Esophagus squamous epithelium (tissue), 5 donors: Measurements from ENCODE around the gene AFF3. TPM values are rescaled to one million over a fixed set of nuclear protein-coding genes. Genes with fewer than 3 reads are reported as not detected.

Experiments
- DNase-seq: peaks from one replicate; lab custom pipeline; 2025; lab: John Stamatoyannopoulos, UW
- H3K27ac ChIP-seq, 4 donors: fragments of 200-600 bp; sonication (generic); one replicate each; pipeline ENCODE4 v1.5.1; 2016 to 2019; ENCODE audit warnings: mild to moderate bottlenecking in 1 of 4
- H3K27me3 ChIP-seq, 4 donors: fragments of 200-600 bp; sonication (generic); 1 replicate in 3 of 4; 2 replicates in 1 of 4; pipeline versions ENCODE4 v1.5.1 to v1.6.0; 2017 to 2021; ENCODE audit warnings: antibody characterized with exemption in 1 of 4
- H3K36me3 ChIP-seq, 3 donors: fragments of 200-600 bp; sonication (generic); one replicate each; pipeline ENCODE4 v1.5.1; 2016 to 2019
- H3K4me1 ChIP-seq, 3 donors: fragments of 200-600 bp; sonication (generic); one replicate each; pipeline ENCODE4 v1.5.1; 2017 to 2019
- H3K4me3 ChIP-seq, 4 donors: fragments of 200-600 bp; sonication (generic); 1 replicate in 3 of 4; 2 replicates in 1 of 4; pipeline ENCODE4 v1.5.1; 2016 to 2019; ENCODE audit warnings: mild to moderate bottlenecking in 2 of 4, moderate library complexity in 1 of 4
- H3K9me3 ChIP-seq, 3 donors: fragments of 200-600 bp; sonication (generic); one replicate each; pipeline ENCODE4 v1.5.1; 2016 to 2019
- POLR2A ChIP-seq, 4 donors: fragments of 450-650 bp; IDR thresholded peaks; one replicate each; pipeline ENCODE4 v1.6.1; 2017; ENCODE audit warnings: antibody characterized with exemption in 4 of 4, mild to moderate bottlenecking in 4 of 4, moderate library complexity in 3 of 4
- WGBS, 2 donors: methylation state at CpG; one replicate each; pipeline ENCODE4 v1.1.5; 2018; 5-methylcytosine and 5-hydroxymethylcytosine counted together
- intact Hi-C: fragments of 100-400 bp; cut with DNase I; formaldehyde crosslinking; loops from one replicate; pipeline ENCODE4 v1.15.0; 2022
- total RNA-seq, 4 donors: library from RNA; depleted of rRNA; stranded (reverse); fragments of >200 nt; gene quantifications; one replicate each; pipeline ENCODE4 v1.1.0, GENCODE V29; 2016
- TF ChIP-seq, protein P1 (sequence below), 6 experiments: fragments of 450-650 bp in 4 of 6; fragments of 200-600 bp in 2 of 6; sonication (generic) in 2 of 6; IDR thresholded peaks; one replicate each; pipeline ENCODE4 v1.5.1; 2016 to 2019; ENCODE audit warnings: antibody characterized with exemption in 6 of 6, mild to moderate bottlenecking in 4 of 6, moderate library complexity in 4 of 6
- donor health status: DM: yes; HTN: yes; CAD: no.

AFF3 gene
- total RNA-seq, 4 donors from 2014 or later = 1.2 to 9.7 (median 3.8) TPM

DNA sequence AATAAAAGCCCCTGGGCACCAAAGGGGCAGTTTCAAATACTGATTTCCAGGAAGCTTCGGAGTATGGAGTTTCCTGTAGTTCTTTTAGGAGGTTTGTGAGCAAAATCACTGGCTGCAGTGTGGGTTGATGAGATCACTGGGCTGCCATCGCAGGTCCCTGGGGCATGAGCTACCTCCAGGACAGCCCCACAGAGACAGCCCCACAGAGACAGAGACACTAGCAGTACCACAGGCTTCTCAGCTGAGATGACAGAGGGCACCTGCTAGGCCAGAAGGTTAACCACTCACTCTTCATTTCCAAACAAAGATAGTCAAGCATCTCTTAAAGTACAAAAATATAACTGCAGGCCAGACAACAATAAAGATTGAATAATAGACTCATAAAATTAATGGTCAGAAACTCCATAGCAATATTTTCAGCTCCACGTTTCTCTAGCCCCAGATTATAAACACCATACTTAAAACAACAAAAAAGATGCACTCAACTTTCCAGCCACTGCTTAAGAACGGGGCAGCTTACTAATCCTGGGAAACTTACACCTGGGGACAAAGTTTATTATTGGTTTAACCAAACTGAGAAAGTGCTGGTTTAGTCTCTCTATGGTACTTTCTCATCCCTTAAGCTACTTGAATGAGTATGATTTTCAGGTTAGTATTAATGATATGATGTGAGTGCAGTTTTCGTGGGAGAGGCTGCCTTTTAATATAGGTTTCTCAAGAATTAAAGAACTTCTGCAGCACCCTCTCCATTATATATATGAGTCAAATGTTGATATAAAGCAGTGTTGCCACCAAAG, 11.6 kb downstream of the AFF3 start:
- TF ChIP-seq, protein P1, sequence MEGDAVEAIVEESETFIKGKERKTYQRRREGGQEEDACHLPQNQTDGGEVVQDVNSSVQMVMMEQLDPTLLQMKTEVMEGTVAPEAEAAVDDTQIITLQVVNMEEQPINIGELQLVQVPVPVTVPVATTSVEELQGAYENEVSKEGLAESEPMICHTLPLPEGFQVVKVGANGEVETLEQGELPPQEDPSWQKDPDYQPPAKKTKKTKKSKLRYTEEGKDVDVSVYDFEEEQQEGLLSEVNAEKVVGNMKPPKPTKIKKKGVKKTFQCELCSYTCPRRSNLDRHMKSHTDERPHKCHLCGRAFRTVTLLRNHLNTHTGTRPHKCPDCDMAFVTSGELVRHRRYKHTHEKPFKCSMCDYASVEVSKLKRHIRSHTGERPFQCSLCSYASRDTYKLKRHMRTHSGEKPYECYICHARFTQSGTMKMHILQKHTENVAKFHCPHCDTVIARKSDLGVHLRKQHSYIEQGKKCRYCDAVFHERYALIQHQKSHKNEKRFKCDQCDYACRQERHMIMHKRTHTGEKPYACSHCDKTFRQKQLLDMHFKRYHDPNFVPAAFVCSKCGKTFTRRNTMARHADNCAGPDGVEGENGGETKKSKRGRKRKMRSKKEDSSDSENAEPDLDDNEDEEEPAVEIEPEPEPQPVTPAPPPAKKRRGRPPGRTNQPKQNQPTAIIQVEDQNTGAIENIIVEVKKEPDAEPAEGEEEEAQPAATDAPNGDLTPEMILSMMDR (IDR thresholded peaks at IDR 0.05) = no peak
- TF ChIP-seq POLR2A (IDR thresholded peaks at IDR 0.05) = no peak
- Histone ChIP-seq H3K9me3 (no peaks in the 10 kb centered on the region), H3K4me3 (no peak overlapping the region), H3K27me3 (no peaks in the 10 kb centered on the region), H3K4me1 (no peaks in the 10 kb centered on the region), H3K36me3 (no peaks in the 10 kb centered on the region), H3K27ac (no peak overlapping the region)
- whole genome bisulfite sequencing, 2 donors = 64 to 71% methylated on average over 4 to 5 of the region's 5 CpGs
- no peak for DNase-seq
- intact Hi-C loops = no loop called here

DNA sequence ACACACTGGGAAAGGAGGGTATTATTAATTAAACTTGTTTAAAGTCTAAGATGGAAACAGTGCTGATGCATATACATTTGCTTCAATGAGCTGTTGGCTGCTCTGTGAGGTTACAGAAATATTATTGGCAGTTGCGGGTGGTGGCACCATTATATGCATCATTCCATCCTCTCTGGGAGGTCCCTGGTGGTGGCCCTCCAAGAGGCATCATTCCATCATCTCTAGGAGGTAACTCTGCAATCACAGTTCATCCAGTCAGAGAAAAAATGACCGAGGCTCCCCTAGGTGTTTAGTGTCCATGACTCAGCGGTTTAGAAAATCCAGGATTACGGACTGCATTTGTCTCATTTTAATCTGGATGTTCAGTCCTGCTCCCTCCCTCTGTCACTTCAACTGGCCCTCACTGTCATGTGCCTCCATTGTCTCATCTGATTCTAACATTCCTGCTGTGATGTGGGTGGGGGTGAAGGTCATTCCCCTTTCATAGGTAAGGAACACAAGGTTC, 15.4 kb downstream of the AFF3 start:
- H3K9me3 ChIP-seq = no peaks in the 10 kb centered on the region
- no peak overlapping the region for H3K27ac ChIP-seq
- intact Hi-C loops = no loop called here
- DNase-seq = no peak
- TF ChIP-seq, protein P1 (IDR thresholded peaks at IDR 0.05) = no peak
- no peak for TF ChIP-seq POLR2A (IDR thresholded peaks at IDR 0.05)
- no peaks in the 10 kb centered on the region for H3K4me1 ChIP-seq
- 88 to 90% methylated on average over 3 to 4 of the region's 4 CpGs for WGBS, 2 donors
- no peak overlapping the region for H3K4me3 ChIP-seq
- no peaks in the 10 kb centered on the region for H3K27me3 ChIP-seq
- no peaks in the 10 kb centered on the region for H3K36me3 ChIP-seq

DNA sequence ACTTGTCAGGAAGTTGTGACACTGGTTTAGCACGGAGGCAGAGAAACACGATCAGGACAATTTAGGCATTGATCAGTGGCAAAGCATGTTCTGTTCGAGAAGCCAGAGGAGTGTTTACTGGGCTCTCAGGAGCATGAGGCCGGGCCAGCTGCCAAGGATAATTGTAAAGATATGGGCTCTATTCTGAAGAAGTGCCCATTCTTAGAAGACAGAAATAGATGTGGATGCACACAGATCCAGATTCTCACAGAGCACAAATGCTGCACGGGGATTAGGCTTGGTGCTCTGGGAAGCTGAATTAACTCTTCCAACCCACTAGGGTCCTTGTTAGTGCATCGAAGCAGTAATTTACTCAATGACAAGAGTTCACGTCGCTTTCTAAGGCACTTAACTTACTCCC, 16.2 kb downstream of the AFF3 start:
- no peak overlapping the region for H3K27ac ChIP-seq
- H3K36me3 ChIP-seq = no peaks in the 10 kb centered on the region
- intact Hi-C loops = no loop called here
- H3K27me3 ChIP-seq = no peaks in the 10 kb centered on the region
- no peaks in the 10 kb centered on the region for H3K4me1 ChIP-seq
- 52 to 75% methylated on average over 8 of the region's 8 CpGs for WGBS, 2 donors
- no peaks in the 10 kb centered on the region for H3K9me3 ChIP-seq
- no peak for TF ChIP-seq POLR2A (IDR thresholded peaks at IDR 0.05)
- TF ChIP-seq, protein P1 (IDR thresholded peaks at IDR 0.05) = no peak
- DNase-seq = no peak
- no peak overlapping the region for H3K4me3 ChIP-seq

DNA sequence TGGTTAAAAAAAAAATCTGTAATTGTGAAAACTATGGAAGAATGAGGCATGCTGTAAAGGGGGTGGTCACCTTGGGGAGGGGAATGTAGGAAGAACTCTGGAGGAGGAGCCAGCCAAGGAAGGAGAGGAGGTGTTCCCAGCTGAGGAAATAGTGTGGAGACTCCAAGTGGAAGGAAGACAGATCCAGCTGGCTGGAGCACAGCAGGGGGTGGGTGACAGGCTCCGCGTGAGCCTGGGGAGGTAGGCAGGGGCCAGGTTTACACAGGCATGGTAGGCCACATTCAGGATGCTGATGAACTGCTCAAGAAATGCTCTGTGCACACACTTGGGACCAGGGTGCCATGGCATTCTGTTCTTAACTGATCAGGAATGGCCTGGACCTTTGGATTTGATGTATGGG, 16.8 kb downstream of the AFF3 start:
- WGBS, 2 donors = 43 to 51% methylated on average over 2 of the region's 2 CpGs
- Histone ChIP-seq H3K4me1 (no peaks in the 10 kb centered on the region), H3K9me3 (no peaks in the 10 kb centered on the region), H3K27me3 (no peaks in the 10 kb centered on the region), H3K27ac (no peak overlapping the region), H3K36me3 (no peaks in the 10 kb centered on the region), H3K4me3 (no peak overlapping the region)
- intact Hi-C loops = no loop called here
- DNase-seq = no peak
- TF ChIP-seq, protein P1 (IDR thresholded peaks at IDR 0.05) = no peak
- no peak for TF ChIP-seq POLR2A (IDR thresholded peaks at IDR 0.05)

DNA sequence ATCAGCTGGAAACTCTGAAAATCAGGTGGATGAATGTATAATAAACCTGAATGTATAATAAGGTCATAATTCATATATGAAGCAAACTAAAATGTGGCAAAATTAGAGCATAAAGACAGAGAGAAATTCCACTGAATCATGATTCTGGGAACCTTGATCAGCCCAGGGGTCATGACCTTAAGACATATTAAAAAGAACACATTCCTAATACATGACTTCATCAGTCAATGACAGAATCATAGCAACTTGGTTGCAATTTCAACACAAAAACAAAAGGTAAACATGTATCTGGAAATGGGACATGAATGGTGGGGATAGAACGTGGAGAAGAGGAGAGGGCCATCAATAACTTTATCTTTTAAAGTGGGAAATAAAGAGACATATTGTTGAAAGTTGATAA, 17.6 kb downstream of the AFF3 start:
- WGBS, 2 donors = 25 to 35% methylated on average over 1 of the region's 1 CpG
- H3K27ac ChIP-seq = no peak overlapping the region
- H3K4me3 ChIP-seq = no peak overlapping the region
- no peaks in the 10 kb centered on the region for H3K4me1 ChIP-seq
- no peaks in the 10 kb centered on the region for H3K36me3 ChIP-seq
- H3K27me3 ChIP-seq = no peaks in the 10 kb centered on the region
- no peak for DNase-seq
- intact Hi-C loops = no loop called here
- TF ChIP-seq POLR2A (IDR thresholded peaks at IDR 0.05) = no peak
- TF ChIP-seq, protein P1 (IDR thresholded peaks at IDR 0.05) = no peak
- no peaks in the 10 kb centered on the region for H3K9me3 ChIP-seq
